Right ventricle myocardium inferior (tissue), 1 donor: ENCODE results near the gene PUM2. TPM values are rescaled to one million over a fixed set of nuclear protein-coding genes. Genes with fewer than 3 reads are reported as not detected.
"Not testable (repeated sequence)": the region's sequence is repeated elsewhere in the genome, so short reads cannot be mapped to it uniquely, and the experiment has no call there.

ENCODE experiments used
- ATAC-seq: fragments of 200-7000 bp; cut with Tn5 transposase; one replicate; pipeline ENCODE4 v1.9.1; 2020; ENCODE audit warnings: mild to moderate bottlenecking, moderate library complexity
- DNase-seq: peaks from one replicate; pipeline ENCODE4 v3.0.0; 2021; ENCODE audit errors: missing footprints
- intact Hi-C: fragments of 100-400 bp; cut with DNase I; formaldehyde crosslinking; loops from one replicate; pipeline ENCODE4 v1.11.0; 2022
- total RNA-seq: library from RNA; stranded (reverse); fragmentation: NEBNext Ultra II Directional; extraction: Animal tissue kit (Norgen Biotek cat#: 25700); gene quantifications from one replicate; pipeline ENCODE4 v1.2.1, GENCODE V29; 2021
- donor health status: DM: no; HTN: yes; CAD: no; lungs with severe emphysema.

Gene PUM2
- total RNA-seq, 1 donor from 2014 or later: 71.4 TPM

DNA sequence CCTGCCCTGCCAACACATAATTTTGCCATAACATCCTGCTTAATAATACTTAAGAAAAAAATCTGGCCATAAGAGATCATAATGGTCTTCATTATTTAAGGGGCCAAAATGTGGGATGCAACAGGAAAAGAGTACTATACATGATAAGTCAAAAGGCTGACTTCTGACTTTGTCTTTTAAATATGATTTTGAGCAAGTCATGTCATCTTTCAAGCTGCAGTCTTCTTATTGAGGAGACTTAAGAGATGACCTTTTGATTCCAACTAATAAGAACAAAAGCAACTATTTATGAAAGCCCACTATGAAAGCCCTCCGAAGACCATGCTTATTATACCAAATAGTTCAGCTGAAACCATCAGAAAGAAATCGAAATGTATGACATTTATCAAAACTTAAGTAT, 41.6 kb downstream of the PUM2 start:
- no peak for ATAC-seq
- DNase-seq: no peak
- intact Hi-C loops: no loop called here

DNA sequence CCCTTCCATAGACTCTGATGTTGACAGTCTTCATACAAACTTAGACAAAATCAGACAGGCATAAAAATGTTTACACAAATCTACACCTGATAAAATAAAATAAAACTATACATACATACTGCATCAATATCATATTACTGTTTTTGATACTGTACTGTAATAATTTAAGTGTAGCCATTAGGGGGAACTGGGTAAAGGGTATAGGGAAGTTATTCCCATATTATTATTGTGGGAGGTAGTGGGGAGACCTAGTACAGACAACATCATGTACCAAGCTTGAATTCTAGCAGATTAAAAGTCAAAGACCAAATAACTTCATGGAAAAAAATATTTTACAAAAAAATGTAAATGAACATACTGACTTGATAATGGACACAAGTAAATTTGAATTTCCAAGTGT, 43.3 kb downstream of the PUM2 start:
- intact Hi-C loops: no loop called here
- DNase-seq (no peak), ATAC-seq (no peak)

DNA sequence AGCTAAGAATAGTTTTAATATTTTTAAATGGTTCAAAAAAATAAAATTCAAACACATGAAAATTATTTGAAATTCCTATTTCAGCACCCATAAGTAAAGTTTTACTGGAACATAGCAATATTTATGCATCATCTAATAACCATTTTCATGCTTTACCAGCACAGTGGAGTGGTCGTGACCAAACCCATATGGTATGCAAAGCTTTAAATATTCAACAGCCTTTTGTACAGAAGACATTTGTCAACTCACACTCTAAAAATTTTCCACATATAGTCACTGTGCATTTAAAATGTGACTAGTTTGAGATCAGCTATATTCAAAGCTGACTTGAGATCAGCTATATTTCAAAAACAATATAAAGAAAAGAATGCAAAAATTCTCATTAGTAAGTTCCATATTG, 46.2 kb downstream of the PUM2 start:
- no peak for DNase-seq
- no peak for ATAC-seq
- intact Hi-C loops: no loop called here

DNA sequence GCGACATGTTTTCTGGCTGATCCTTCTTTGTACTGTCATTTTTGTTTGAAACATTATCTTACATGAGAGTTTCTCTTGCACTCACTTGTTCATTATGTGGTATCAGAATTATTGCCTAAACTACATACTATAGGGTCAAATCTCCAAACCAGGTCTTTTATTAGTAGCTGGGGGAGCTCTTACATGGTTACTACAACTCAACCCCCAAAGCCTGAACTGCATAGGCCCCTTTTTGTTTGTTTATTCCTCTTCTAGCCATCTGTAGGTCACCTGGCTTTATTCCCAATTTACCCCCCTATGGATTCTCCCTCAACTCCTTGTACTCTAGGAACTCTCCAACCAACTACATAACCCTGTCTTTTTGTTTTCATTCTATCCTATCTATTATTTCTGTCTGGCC, 46.7 kb downstream of the PUM2 start:
- intact Hi-C loops: no loop called here
- no peak for DNase-seq

DNA sequence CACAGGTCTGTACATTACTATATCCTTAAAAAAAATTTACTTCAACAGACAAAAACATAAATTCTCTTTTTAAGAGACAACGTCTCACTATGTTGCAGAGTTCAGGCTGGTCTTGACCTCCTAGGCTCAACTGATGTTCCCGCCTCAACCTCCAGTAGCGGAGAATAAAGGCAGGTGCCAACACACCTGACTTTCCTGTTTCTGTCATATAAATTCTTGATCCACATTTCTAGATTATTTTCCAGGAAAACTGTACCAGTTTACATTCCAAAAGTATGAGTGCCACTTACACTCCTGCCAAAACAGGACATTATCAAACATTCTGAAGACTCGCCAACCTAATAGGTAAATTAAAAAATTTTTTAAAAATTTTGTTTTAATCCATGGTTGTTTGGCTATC, 48.6 kb downstream of the PUM2 start:
- ATAC-seq (no peak), DNase-seq (no peak)
- intact Hi-C loops: no loop called here

More for the DNA sequence above, 46.7 kb downstream of the PUM2 start:
- ATAC-seq: no peak

DNA sequence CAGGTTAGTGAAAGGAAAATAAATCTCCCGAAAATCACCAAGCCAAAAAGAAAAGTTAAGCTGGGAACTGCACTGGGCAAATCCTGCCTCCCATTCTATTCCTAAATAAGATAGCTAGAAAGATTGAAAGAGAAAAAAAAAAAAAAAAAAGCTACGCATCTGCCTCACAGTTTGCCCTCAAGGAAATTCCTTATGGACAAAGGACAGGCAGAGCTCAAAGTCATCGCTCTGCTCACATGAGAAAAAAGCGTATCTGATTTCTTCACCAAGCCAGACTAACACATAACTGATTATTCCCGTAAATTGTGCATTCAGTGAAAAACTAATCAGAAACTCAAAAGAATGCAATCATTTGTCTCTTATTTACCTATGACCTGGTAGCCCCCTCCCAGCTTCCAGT, 50.0 kb downstream of the PUM2 start:
- intact Hi-C loops: no loop called here
- no peak for ATAC-seq

DNA sequence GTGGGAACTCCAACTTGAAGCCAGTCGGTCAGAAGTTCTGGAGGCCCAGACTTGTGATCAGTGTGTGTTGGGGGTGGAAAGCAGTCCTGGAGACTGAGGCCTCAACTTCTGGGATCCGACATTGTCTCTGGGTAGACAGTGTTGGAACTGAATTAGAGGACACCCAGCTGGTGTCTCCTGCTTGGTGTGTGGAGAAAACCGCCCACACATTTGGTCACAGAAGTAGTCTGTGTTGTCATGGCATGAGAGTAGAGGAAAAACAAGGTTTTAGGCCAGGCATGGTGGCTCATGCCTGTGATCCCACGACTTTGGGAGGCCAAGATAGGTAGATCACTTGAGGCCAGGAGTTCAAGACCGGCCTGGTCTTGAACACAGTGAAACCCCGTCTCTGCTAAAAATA, 51.5 kb downstream of the PUM2 start:
- intact Hi-C loops: no loop called here
- DNase-seq (no peak), ATAC-seq (no peak)

More for the DNA sequence above, 50.0 kb downstream of the PUM2 start:
- DNase-seq: no peak

DNA sequence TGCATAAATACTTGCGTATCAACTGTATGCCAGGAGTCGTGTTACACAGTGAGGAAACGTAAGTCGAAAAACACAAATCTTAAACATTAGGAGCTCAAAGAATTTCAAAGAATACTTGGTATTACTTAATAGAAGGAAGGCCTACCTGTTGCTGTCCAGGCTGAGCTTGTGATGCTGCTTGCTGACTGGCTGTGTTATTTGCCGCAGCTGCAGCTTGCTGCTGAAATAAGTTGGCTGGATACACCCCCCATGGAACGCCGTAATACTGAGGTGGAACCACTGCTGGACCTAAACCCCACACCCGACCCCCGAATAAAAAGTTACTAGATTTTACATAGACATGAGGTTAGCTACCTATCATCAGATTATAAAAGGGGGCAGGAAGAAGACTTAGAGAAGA, 56.4 kb downstream of the PUM2 start:
- DNase-seq (no peak), ATAC-seq (no peak)
- intact Hi-C loops: no loop called here

DNA sequence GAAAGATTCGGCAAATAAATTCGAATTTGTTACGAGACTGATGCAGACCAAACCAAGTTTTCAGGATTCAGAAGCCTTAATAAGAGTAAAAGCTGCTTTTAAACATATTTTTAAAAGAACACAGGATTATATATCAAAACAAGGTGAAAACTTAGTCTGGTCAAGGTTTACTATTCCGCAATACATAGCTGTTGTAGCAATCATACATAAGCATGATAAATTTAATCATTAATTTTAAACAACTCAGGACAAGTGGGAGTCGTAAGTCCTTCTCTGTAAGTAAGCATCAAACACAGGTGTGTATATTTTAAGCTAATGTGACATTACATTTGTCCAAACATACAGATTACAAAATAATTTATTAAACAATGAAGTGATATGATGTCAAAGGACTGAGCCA, 57.7 kb downstream of the PUM2 start:
- no peak for ATAC-seq
- intact Hi-C loops: no loop called here

DNA sequence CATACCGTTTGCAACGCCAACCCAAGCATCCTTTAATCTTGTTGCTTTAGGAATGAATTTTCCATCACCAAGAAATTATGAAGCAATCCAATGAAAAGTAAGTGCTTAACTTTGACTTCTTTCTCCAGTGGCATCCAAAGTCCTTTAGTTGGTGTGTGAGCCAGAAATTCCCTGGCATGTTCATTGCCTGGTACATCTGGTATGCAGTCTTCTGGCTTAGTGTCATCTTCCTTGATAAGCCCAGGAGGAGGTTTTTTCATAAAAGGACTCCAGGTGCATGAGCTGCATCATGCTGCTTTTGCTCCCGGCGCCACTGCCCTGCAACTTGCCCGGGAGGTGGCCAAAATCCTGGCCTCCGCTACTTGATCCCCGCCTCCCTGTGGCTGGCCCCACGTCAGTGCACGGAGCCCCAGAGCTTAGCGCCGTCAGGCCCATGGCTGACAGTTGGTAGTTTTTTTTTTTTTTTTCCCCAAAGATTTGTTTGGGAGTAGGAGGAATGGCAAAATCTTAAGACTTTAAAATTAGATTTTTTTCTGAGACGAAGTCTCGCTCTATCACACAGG, 58.7 kb downstream of the PUM2 start:
- intact Hi-C loops: no loop called here

More for the DNA sequence above, 57.7 kb downstream of the PUM2 start:
- no peak for DNase-seq

DNA sequence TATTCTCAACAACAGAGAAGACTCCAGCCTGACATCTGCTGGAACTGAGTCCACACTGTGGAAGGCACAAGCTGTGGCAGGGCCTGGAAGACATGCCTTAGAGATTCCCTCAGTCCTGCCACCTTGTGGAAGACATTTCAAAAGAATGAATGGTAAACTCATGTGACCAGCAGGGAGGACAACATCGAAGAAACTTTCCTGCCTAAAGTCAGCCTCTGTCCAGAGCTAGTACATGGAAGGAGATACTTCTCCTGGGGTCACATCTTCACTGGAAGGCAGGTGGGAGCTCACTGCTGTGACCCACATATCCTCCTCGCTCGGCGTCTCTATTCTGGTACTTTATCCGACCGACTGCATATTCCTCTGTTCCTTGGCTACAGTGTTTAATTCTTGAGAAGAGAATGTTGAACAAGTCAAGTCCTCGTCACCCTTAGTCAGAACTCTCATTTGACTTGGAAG, 59.5 kb downstream of the PUM2 start:
- ATAC-seq (peak; percentile 78), DNase-seq (no peak)
- intact Hi-C loops: no loop called here

More for the DNA sequence above, 58.7 kb downstream of the PUM2 start:
- ATAC-seq (peak; percentile 34), DNase-seq (no peak)

DNA sequence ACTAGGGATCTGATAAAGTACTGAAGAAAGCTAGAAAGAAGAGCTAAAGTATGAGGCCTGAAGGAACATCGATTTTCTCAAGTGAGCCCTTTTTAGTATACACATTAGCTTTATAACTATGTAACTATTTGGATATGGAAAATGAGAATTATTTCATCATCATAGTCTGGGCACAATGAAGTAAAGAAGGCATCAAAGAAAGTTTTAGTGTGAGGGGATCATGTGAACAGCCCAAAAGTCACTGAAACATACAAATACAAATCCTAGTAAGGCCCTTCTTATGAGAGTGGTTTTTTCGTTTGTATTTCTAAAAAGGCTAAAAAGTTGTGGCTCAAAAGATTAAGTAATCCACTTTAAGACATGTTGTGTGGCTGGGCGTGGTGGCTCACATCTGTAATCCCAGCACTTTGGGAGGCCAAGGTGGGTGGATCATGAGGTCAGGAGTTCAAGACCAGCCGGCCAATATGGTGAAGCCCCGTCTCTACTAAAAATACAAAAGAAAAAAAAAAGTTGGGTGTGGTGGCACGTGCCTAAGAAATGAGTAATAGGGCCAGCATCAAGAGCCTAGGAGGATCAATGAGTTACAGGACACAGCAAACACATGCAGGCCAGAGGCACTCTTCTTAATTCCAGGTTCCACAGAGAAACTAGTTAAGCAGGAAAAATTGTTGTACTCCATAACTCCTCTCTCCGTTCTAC, 61.9 kb downstream of the PUM2 start:
- DNase-seq: no peak
- intact Hi-C loops: no loop called here
- ATAC-seq: no peak

DNA sequence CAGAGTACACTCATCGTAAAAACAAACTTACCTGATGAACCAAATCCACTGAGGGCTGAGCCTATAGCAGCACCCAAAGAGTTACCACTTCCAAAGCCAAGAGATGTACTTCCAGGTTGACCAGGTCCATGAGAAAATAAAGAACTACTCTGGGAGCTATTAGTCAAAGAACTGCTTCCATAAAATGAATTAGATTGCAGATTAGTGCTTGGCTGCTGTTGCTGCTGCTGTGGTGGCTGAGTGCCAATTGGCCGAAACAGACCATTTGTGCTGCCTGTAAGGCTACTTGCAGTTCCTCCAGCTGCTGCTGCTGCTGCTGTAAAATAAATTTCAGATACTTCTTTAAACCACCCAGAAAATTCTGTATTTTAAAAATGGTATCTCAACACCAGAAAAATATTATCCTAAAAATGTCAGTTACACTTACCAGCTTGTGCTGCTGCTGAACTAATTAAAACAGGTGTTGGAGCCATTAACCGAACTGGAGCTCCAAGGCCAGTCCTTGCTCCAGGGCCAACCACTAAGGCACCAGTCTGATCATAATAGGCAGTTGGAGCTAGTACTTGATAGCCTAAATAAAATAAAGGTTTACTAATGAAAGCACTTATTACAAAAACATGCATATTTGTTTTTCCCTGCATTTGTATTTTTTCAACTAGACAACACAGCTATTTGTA, 67.6 kb downstream of the PUM2 start:
- intact Hi-C loops: no loop called here
- DNase-seq: peak; percentile 77
- peak; percentile 80 for ATAC-seq

DNA sequence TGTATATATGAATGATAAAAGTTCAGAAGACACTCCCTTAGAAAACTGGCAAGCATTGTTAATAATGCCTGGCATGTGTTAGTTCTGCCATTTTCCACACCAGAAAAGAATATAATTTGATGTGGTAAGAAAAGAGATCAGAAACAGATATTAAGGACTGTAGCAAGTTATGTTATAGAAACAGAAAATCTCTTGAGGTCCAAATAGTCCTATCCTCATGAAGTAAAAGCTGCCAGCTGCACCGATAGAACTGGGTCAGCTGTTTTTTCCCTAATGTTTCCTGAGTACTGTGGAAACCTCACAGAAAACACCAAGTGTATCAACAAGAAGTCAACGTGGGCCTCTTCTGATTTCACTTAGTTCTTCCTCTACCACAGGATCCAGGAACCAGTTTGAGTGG, 68.8 kb downstream of the PUM2 start:
- intact Hi-C loops: no loop called here
- DNase-seq: no peak
- ATAC-seq: no peak

DNA sequence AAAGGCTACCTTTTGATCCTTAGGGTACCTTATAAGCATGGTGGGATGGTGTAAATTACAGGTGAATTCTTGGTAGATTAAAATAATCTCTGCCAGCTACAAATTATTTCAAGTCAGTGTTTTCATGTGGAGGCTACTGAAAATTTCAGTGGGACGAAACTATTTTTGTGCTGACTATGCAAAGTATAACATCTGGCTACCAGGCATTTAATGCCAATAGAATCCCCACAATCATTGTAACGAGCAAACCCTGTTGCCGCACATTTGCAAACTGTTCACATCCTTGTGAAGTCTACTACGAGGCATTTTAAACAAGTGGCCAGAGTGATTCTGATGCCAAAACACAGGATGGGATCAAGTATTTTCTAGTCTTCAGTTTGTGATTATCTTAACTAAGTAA, 77.6 kb downstream of the PUM2 start:
- DNase-seq: no peak
- intact Hi-C loops: no loop called here
- ATAC-seq: no peak

DNA sequence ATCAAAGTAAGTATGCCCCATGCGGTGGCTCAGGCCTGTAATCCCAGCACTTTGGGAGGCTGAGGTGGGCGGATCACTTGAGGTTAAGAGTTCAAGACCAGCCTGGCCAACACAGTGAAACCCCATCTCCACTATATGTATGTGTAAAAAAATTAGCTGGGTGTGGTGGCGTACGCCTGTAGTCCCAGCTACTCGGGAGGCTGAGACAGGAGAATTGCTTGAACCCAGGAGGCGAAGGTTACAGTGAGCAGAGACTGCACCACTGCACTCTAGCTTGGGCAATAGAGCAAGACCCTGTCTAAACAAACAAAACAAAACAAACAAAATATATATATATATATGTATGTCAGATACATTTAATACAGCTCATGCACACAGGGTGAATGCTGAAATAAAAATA, 82.3 kb downstream of the PUM2 start:
- ATAC-seq, intact Hi-C loops, DNase-seq: not testable (repeated sequence)

DNA sequence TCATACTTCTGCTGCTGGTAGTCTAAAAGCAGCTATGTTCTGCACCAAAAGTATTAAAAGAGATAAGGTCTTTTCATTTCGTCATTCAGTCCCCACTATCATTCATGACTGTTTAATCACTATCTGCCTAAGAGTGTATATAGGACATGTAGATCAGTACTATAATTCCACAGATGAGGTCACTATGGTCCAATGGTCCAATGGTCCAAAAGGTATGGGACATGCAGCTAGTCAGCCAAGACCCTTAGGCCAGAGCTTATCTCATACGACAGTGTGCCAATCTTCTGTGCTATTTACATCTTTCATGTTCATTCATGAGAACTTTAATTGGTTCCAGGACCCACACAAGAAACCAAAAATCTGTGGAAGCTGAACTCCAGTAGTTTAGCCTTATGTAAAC, 83.1 kb downstream of the PUM2 start:
- no peak for DNase-seq
- intact Hi-C loops: no loop called here
- ATAC-seq: no peak

DNA sequence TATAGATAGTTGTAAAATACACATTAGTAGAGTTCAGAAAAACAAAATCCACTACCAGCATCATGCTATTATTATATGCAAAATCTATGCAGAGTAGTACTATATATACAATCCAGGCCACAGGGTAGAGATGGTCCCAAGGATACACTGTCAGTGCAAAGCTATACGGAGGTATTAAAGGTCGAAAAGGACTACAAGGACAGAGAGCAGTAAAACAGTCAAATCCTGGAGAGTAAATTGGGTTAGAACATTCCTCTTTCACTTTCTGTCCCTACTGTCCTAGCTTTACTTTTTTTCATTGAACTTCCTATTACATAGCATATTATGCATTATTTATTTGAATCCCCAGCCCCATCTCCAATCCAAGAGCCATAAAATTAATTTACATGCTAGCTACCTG, 86.0 kb downstream of the PUM2 start:
- ATAC-seq (no peak), DNase-seq (no peak)
- intact Hi-C loops: no loop called here

DNA sequence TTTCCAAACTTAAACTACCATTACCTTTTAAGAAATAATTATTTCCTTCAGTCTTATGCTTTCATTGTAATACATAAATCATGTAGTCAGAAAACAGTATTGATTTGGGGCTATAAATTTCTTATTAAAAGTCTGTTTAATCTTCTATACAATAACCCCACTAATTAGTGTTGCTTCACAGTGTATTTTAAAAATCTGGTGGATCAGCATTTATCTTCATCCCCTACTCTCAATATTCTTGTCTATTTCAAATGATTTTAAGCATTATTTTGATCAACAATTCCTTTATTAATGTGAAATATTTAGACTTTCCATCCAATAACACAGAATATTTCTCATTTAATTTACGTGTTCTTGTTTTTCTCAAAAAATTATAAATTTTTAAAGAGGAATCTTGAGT, 93.2 kb downstream of the PUM2 start:
- intact Hi-C loops: no loop called here
- DNase-seq: no peak
- ATAC-seq: no peak

DNA sequence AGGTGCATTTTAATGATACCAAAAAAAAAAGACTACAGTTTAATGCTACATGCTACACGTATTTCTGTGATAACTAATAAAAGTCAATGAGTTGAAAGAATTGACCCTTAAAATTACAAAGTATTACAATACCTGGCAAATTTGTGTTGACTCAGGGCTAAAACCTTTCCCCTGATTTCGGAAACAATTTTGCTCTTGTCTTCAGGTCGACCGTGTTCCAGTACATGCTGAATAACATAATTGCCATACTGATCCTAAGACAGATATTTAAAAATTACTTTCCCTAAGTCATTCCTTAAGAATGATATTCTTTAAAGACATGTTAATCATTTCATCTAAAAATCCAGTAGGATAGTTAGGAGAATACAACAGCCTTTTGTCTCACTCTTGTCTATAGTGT, 95.9 kb downstream of the PUM2 start:
- ATAC-seq (no peak), DNase-seq (no peak)
- intact Hi-C loops: no loop called here
